ENCODE measurements around the gene DST. TPM values are rescaled to one million over a fixed set of nuclear protein-coding genes. Genes with fewer than 3 reads are reported as not detected.
A peak's percentile ranks its signal among the peaks of the same experiment; 100 is the strongest.

DST gene
- total RNA-seq, 1 experiment from 2014 or later = 370 TPM

DNA sequence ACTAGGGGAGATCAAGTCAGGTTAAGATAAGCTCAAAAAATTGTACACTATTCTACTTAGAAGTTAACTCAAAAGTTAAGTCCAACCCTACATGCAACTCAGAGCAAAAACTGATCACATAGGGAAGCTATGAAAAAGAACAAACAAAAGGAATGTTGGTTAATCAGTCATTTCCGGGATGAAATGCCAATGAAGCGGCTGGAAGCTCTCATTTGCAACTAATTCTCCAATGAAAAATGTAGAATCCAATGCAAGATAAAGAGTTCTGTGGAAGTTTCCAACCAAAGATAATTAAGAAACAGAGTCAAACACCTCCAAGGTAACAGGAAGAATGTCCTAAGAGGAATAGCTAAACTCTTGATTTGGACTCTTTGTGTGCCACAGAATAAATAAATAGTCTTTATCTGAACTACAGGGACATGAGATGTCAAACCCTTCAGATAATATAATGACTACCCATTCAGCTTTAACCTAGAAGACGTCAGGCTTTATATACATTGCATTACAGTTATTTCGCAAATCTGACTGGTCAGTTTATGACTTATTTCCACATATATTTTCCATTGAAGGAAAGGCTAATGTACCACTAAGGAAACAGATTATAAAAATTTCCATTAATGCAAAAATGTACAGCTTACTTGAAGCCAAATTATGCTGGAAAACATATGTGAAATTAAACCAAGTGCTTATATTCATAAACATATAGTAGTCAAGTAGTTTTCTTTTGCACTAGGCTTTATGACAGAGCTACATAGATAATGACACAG lies 48.0 kb upstream of the DST start:
- intact Hi-C loops (cut with micrococcal nuclease) = no loop called here
- Mint-ChIP-seq H3K4me1 (ENCODE audit: insufficient read depth, unreplicated experiment) (peaks cover 42% of the 10 kb centered on the region), H3K4me3 (ENCODE audit: unreplicated experiment) (peak overlapping the region; percentile 77), H3K27me3 (ENCODE audit: insufficient read depth, unreplicated experiment) (no peaks in the 10 kb centered on the region), H3K36me3 (ENCODE audit: insufficient read depth, unreplicated experiment) (no peaks in the 10 kb centered on the region), H3K9me3 (ENCODE audit: unreplicated experiment) (no peaks in the 10 kb centered on the region), H3K27ac (ENCODE audit: low read depth, unreplicated experiment) (peak overlapping the region; percentile 97)
- BruUV-seq (replicated peaks) = TSS peak; percentile 61
- DNase-seq (ENCODE audit: unreplicated experiment) = peak; percentile 52
- TF ChIP-seq, protein P1, sequence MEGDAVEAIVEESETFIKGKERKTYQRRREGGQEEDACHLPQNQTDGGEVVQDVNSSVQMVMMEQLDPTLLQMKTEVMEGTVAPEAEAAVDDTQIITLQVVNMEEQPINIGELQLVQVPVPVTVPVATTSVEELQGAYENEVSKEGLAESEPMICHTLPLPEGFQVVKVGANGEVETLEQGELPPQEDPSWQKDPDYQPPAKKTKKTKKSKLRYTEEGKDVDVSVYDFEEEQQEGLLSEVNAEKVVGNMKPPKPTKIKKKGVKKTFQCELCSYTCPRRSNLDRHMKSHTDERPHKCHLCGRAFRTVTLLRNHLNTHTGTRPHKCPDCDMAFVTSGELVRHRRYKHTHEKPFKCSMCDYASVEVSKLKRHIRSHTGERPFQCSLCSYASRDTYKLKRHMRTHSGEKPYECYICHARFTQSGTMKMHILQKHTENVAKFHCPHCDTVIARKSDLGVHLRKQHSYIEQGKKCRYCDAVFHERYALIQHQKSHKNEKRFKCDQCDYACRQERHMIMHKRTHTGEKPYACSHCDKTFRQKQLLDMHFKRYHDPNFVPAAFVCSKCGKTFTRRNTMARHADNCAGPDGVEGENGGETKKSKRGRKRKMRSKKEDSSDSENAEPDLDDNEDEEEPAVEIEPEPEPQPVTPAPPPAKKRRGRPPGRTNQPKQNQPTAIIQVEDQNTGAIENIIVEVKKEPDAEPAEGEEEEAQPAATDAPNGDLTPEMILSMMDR (IDR thresholded peaks at IDR 0.05; ENCODE audit: unreplicated experiment) = no peak
- CTCF ChIA-PET = interaction anchor here (0.6 to 3.9 kb wide), 11 partner anchors 8 to 161 kb away, joined by 3 to 17 read pairs (median 3); no protein-coding TSS in a partner anchor
- POLR2A ChIA-PET = interaction anchor here (0.6 to 14.1 kb wide), 20 partner anchors 9 to 176 kb away, joined by 3 to 395 read pairs (median 6); partner anchors contain the start of gene DST

DNA sequence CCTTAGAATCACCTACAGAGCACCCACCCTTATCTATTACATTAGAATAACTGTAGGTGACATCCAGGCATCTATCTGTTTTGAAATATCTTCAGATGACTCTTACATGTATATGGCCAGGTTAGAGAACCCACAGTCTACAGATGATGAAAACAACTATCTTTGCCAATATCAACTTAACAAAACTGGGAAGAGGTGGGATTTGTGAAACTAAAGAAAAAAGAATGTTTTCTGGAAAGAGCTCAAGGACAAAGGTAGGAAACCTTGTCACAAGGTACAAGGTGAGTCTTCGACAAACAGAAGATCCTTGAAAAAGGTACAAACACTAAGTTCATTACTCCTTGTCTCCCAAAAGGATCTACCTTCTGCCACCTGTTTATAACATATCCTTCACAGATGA lies 47.0 kb upstream of the DST start:
- intact Hi-C loops (cut with micrococcal nuclease) = no loop called here
- ChIA-PET CTCF (interaction anchor here (0.6 to 3.9 kb wide), 10 partner anchors 10 to 162 kb away, joined by 3 to 17 read pairs (median 5); no protein-coding TSS in a partner anchor), POLR2A (interaction anchor here (0.7 to 14.1 kb wide), 15 partner anchors 9 to 82 kb away, joined by 3 to 395 read pairs (median 8); partner anchors contain the start of gene DST)
- Mint-ChIP-seq H3K9me3 (ENCODE audit: unreplicated experiment) (no peaks in the 10 kb centered on the region), H3K4me3 (ENCODE audit: unreplicated experiment) (peak overlapping the region; percentile 77), H3K36me3 (ENCODE audit: insufficient read depth, unreplicated experiment) (no peaks in the 10 kb centered on the region), H3K4me1 (ENCODE audit: insufficient read depth, unreplicated experiment) (peaks cover 35% of the 10 kb centered on the region), H3K27ac (ENCODE audit: low read depth, unreplicated experiment) (peak overlapping the region; percentile 97), H3K27me3 (ENCODE audit: insufficient read depth, unreplicated experiment) (no peaks in the 10 kb centered on the region)
- no peak for DNase-seq (ENCODE audit: unreplicated experiment)
- TF ChIP-seq, protein P1 (IDR thresholded peaks at IDR 0.05; ENCODE audit: unreplicated experiment) = no peak
- BruUV-seq (replicated peaks) = no TSS peak

DNA sequence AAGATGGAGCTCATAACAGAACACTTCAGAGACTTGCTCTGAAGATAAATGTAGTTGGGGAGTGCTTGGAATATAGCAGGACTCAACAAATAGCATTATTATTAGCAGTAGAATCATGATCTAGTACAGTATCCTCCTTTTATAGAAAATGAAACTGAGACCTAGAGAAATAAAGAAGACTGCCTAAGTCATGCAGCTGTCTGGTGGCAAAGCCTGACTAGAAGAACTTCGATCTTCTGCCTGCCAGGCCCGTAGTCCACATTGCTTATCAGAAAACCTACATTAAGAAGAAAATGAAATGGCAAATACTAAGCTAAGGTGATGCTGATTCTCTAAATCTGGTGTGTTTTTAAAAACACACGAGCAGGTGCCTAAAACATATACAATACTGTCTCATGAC lies 46.4 kb upstream of the DST start:
- TF ChIP-seq, protein P1 (IDR thresholded peaks at IDR 0.05; ENCODE audit: unreplicated experiment) = no peak
- Mint-ChIP-seq H3K4me3 (ENCODE audit: unreplicated experiment) (peak overlapping the region; percentile 77), H3K36me3 (ENCODE audit: insufficient read depth, unreplicated experiment) (no peaks in the 10 kb centered on the region), H3K27ac (ENCODE audit: low read depth, unreplicated experiment) (peak overlapping the region; percentile 97), H3K27me3 (ENCODE audit: insufficient read depth, unreplicated experiment) (no peaks in the 10 kb centered on the region), H3K4me1 (ENCODE audit: insufficient read depth, unreplicated experiment) (peaks cover 35% of the 10 kb centered on the region), H3K9me3 (ENCODE audit: unreplicated experiment) (no peaks in the 10 kb centered on the region)
- CTCF ChIA-PET = interaction anchor here (0.6 to 3.9 kb wide), 11 partner anchors 11 to 315 kb away, joined by 3 to 17 read pairs (median 4); no protein-coding TSS in a partner anchor
- DNase-seq (ENCODE audit: unreplicated experiment) = no peak
- no TSS peak for BruUV-seq (replicated peaks)
- intact Hi-C loops (cut with micrococcal nuclease) = no loop called here
- POLR2A ChIA-PET = interaction anchor here (0.7 to 14.1 kb wide), 18 partner anchors 8 to 81 kb away, joined by 3 to 395 read pairs (median 6); partner anchors contain the start of gene DST

DNA sequence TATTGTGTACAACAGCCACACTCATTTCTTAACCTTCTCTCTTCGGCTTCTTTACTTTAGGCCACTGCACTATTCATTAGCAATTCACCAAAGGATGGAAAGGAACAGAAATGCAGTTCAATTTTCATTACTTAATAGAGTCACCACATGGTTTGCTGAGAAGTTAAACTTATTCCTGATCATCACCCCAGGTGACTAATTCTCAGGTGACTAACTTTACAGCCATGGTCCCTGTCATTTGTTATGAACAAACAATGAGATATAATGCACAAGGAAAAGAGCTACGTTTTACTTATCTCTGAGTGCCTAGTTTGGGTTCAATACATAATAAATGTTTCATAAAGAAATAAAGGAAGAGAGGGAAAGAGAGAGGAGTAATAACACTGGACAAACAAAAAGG lies 45.8 kb upstream of the DST start:
- TF ChIP-seq, protein P1 (IDR thresholded peaks at IDR 0.05; ENCODE audit: unreplicated experiment) = no peak
- H3K4me3 Mint-ChIP-seq (ENCODE audit: unreplicated experiment) = peak overlapping the region; percentile 30
- no peaks in the 10 kb centered on the region for H3K27me3 Mint-ChIP-seq (ENCODE audit: insufficient read depth, unreplicated experiment)
- BruUV-seq (replicated peaks) = no TSS peak
- H3K4me1 Mint-ChIP-seq (ENCODE audit: insufficient read depth, unreplicated experiment) = peaks cover 39% of the 10 kb centered on the region
- intact Hi-C loops (cut with micrococcal nuclease) = no loop called here
- DNase-seq (ENCODE audit: unreplicated experiment) = no peak
- H3K36me3 Mint-ChIP-seq (ENCODE audit: insufficient read depth, unreplicated experiment) = no peaks in the 10 kb centered on the region
- ChIA-PET POLR2A (interaction anchor here (0.7 to 14.1 kb wide), 19 partner anchors 9 to 80 kb away, joined by 3 to 395 read pairs (median 6); partner anchors contain the start of gene DST), CTCF (interaction anchor here (0.8 to 3.9 kb wide), 11 partner anchors 11 to 315 kb away, joined by 3 to 17 read pairs (median 4); no protein-coding TSS in a partner anchor)
- no peaks in the 10 kb centered on the region for H3K9me3 Mint-ChIP-seq (ENCODE audit: unreplicated experiment)
- peak overlapping the region; percentile 97 for H3K27ac Mint-ChIP-seq (ENCODE audit: low read depth, unreplicated experiment)

Data from MCF 10A (cell line).